NB4 (cell line): ENCODE data around the gene SPAG4.

Source experiments
- POLR2A ChIP-seq: IDR thresholded peaks from 2 replicates; pipeline ENCODE4 v1.6.1; 2011; ENCODE audit warnings: mild to moderate bottlenecking; ENCODE audit not compliant: insufficient read length; ENCODE audit errors: extremely low read depth
- TF ChIP-seq, protein P1 (sequence below): IDR thresholded peaks from one replicate; pipeline ENCODE4 v1.5.1; 2012; ENCODE audit warnings: low read depth, low read length
- TF ChIP-seq, protein P2 (sequence below): IDR thresholded peaks from 2 replicates; pipeline ENCODE4 v1.6.1; 2011; ENCODE audit warnings: low read depth, low read length

DNA sequence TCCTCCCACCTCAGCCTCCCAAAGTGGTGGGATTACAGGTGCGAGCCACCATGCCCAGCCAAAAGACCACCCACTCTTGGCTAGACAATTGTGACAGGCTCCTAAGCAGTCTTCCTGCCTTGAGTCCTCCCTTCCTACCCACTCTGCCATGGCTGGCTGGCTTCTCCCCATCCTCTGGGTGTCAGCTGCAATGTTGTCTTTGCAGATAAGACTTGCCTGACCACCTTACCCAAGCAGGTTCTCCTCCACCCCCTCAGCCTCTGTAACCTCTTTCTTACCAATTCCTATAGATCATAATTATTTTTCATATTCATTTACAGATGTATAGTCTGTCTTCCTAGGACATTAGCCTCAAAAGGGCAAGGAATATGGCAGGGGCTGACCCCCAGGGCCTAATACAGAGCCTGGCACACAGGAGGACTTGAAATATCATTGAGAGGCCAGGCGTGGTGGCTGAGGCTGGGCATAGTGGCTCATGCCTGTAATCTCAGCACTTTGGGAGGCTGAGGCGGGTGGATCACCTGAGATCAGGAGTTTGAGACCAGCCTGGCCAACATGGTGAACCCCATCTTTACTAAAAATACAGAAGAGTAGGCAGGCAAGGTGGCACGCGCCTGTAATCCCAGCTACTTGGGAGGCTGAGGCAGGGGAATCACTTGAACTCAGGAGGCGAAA lies 28.7 kb upstream of the SPAG4 start:
- TF ChIP-seq, protein P1, sequence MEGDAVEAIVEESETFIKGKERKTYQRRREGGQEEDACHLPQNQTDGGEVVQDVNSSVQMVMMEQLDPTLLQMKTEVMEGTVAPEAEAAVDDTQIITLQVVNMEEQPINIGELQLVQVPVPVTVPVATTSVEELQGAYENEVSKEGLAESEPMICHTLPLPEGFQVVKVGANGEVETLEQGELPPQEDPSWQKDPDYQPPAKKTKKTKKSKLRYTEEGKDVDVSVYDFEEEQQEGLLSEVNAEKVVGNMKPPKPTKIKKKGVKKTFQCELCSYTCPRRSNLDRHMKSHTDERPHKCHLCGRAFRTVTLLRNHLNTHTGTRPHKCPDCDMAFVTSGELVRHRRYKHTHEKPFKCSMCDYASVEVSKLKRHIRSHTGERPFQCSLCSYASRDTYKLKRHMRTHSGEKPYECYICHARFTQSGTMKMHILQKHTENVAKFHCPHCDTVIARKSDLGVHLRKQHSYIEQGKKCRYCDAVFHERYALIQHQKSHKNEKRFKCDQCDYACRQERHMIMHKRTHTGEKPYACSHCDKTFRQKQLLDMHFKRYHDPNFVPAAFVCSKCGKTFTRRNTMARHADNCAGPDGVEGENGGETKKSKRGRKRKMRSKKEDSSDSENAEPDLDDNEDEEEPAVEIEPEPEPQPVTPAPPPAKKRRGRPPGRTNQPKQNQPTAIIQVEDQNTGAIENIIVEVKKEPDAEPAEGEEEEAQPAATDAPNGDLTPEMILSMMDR, result no peak
- no peak for TF ChIP-seq POLR2A
- TF ChIP-seq, protein P2, sequence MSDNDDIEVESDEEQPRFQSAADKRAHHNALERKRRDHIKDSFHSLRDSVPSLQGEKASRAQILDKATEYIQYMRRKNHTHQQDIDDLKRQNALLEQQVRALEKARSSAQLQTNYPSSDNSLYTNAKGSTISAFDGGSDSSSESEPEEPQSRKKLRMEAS, result no peak
